HL-60/S4 (cell line): ENCODE data around the gene EIF3C.
"Not testable (repeated sequence)": the region's sequence is repeated elsewhere in the genome, so short reads cannot be mapped to it uniquely, and the experiment has no call there.

Experiments
- in situ Hi-C: fragments of 300-500 bp; cut with MboI; formaldehyde crosslinking; loops from 2 replicates; pipeline ENCODE4 v1.14.3; 2022; ENCODE audit warnings: low sequenced_read_pairs

The EIF3C gene

GRCh38 chr16:28711220-28712083 lies at the start of gene EIF3C:
EIF3C (plus strand) TSS chr16:28711464; CDS start chr16:28711687, 223 bp downstream.
- in situ Hi-C loops = not testable (repeated sequence)

- in situ Hi-C loops = not testable (repeated sequence)
Observed at GRCh38 chr16:28666264-28666663, 45.0 kb upstream of the EIF3C start.

GRCh38 chr16:28667480-28667879 lies 43.8 kb upstream of the EIF3C start:
- in situ Hi-C loops = not testable (repeated sequence)

GRCh38 chr16:28668199-28668598 lies 43.1 kb upstream of the EIF3C start:
- in situ Hi-C loops = not testable (repeated sequence)

- in situ Hi-C loops = not testable (repeated sequence)
Observed at GRCh38 chr16:28688327-28688952, 22.8 kb upstream of the EIF3C start.

GRCh38 chr16:28689425-28689824 lies 21.8 kb upstream of the EIF3C start:
- in situ Hi-C loops = not testable (repeated sequence)

- in situ Hi-C loops = not testable (repeated sequence)
Observed at GRCh38 chr16:28691722-28692121, 19.5 kb upstream of the EIF3C start.

- in situ Hi-C loops = not testable (repeated sequence)
Observed at GRCh38 chr16:28693257-28693950, 17.9 kb upstream of the EIF3C start.

- in situ Hi-C loops = not testable (repeated sequence)
Observed at GRCh38 chr16:28699792-28700191, 11.5 kb upstream of the EIF3C start.

GRCh38 chr16:28700349-28700748 lies 10.9 kb upstream of the EIF3C start:
- in situ Hi-C loops = not testable (repeated sequence)

- in situ Hi-C loops = not testable (repeated sequence)
Observed at GRCh38 chr16:28701384-28701783, 9.9 kb upstream of the EIF3C start.

- in situ Hi-C loops = not testable (repeated sequence)
Observed at GRCh38 chr16:28704246-28704645, 7.0 kb upstream of the EIF3C start.

- in situ Hi-C loops = not testable (repeated sequence)
Observed at GRCh38 chr16:28722852-28723650, 11.8 kb downstream of the EIF3C start.

GRCh38 chr16:28731253-28731652 lies 20.0 kb downstream of the EIF3C start:
- in situ Hi-C loops = not testable (repeated sequence)

- in situ Hi-C loops = not testable (repeated sequence)
Observed at GRCh38 chr16:28732455-28733124, 21.3 kb downstream of the EIF3C start.

GRCh38 chr16:28739787-28740186 lies 28.5 kb downstream of the EIF3C start:
- in situ Hi-C loops = not testable (repeated sequence)

GRCh38 chr16:28740631-28741030 lies 29.4 kb downstream of the EIF3C start:
- in situ Hi-C loops = not testable (repeated sequence)

- in situ Hi-C loops = not testable (repeated sequence)
Observed at GRCh38 chr16:28741295-28741694, 30.0 kb downstream of the EIF3C start.

- in situ Hi-C loops = not testable (repeated sequence)
Observed at GRCh38 chr16:28746618-28747350, 35.5 kb downstream of the EIF3C start.
